Myocyte (in vitro differentiated cells): Measurements from ENCODE around the gene MITF. TPM values are rescaled to one million over a fixed set of nuclear protein-coding genes. Genes with fewer than 3 reads are reported as not detected.

Experiments used
- DNase-seq: peaks from one replicate; pipeline ENCODE4 v3.0.0-alpha.2; 2012; ENCODE audit warnings: low read depth
- polyA plus RNA-seq: library from polyadenylated mRNA; unstranded; fragments of >200 nt; gene quantifications from one replicate; pipeline ENCODE4 v1.2.1, GENCODE V29; 2012; ENCODE audit warnings: missing spikeins
- total RNA-seq: library from RNA; depleted of rRNA; stranded (reverse); fragments of >200 nt; gene quantifications from 2 replicates; pipeline ENCODE4 v1.2.3, GENCODE V29; 2014

The MITF gene, protein sequence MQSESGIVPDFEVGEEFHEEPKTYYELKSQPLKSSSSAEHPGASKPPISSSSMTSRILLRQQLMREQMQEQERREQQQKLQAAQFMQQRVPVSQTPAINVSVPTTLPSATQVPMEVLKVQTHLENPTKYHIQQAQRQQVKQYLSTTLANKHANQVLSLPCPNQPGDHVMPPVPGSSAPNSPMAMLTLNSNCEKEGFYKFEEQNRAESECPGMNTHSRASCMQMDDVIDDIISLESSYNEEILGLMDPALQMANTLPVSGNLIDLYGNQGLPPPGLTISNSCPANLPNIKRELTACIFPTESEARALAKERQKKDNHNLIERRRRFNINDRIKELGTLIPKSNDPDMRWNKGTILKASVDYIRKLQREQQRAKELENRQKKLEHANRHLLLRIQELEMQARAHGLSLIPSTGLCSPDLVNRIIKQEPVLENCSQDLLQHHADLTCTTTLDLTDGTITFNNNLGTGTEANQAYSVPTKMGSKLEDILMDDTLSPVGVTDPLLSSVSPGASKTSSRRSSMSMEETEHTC
- total RNA-seq = 12.5 and 17.7 TPM in 2 replicates
- polyA plus RNA-seq = 6.5 TPM

DNA sequence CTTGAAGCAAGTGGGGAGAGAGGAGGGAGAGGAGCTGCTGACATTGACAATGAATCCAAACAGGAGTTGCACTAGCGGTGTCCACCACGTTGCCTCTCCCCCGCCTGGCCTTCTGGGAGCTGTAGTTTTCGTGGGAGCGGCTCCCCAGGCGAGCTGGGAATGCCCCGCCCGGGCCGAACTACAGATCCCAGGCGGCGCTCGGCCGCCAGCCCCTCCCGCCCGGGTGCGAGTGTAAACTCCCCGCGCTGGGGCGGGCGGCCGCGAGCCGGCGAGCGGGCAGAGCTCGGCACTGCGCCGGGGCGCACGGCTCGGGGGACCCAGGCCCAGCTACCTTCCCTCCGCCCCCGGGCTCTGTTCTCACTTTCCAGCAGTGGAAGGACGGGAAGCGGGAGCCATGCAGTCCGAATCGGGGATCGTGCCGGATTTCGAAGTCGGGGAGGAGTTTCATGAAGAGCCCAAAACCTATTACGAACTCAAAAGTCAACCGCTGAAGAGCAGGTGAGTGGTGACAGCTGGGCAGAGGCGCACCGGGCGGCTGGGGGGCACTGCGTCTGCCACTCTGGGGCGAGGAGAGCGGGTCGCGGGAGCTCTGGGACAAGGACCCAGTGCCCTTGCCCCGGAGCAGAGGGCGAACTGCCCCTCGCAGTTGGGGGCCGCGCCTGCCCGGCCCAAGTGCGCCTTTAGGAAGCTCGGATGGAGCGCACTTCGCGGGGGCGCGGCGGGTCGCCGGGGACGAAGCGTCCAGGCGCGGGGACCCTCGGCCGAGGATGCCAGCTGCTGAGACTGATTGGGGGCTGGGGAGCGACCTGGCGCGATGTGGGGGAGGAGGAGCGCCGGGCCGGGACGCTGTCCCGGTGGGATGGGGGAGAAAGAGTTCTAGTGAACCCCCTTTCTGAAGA lies at the start of gene MITF:
MITF (plus strand) TSS at position 261 of the 899 bp plus-strand sequence; CDS start at position 395, 134 bp downstream.
- peak; percentile 95 for DNase-seq

DNA sequence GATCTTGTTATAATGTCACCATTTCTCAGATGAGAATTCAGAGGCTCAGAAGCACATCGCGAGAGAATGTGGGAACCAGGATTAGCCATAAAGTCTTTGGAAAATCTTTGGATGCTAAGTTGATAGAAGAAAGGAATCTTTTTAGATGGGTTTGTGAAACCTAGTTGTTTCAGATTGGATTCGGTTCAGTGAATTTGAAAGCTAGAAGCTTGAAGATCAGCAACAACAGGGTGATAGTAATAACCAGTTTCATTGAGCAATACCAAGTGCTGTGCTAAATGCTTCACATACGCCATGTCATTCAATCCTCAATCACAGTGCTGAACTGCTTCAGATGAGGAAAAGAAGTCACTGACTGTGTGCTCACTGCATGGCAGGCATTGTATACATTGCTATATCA lies 47.4 kb upstream of the MITF start:
- DNase-seq = no peak

- DNase-seq = no peak
Measured at GRCh38 chr3:69692761-69693160, 46.5 kb upstream of the MITF start.

GRCh38 chr3:69695443-69695842 lies 43.8 kb upstream of the MITF start:
- no peak for DNase-seq

DNA sequence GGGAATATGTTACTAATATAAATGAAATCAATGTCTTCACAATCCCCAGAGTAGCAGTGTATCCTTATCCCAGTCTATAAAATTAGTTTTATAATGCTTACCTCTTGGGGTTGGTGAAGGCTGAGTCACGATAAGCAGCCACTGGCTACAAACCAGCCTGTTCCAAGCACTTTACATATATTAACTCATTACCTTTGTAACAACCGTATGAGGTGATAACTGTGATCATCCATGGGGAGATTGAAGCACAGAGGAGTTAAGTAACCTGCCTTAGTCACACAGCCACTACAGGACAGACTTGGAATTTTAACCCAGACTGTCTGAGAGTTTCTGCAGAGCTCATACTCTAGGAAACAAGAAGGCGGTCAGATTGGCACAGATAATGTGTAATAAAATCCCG lies 43.3 kb upstream of the MITF start:
- no peak for DNase-seq

DNA sequence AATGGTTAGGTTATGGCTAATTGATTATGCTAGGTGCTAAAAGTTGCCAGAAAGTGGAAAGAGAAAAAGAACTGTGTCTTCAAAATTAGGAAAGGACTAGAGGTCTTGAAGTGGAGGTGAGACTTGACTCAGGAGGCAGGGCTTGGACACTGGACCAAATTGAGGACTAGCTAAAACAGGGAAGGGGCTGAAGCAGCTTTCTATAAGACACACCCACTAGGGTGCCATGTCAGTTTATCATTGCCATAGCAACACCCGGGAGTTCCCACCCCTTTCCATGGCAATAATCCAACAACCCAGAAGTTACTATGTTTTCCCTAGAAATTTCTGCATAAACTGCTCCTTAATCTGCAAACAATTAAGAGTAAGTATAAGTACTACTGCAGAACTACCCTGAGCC lies 42.9 kb upstream of the MITF start:
- DNase-seq = no peak

- DNase-seq = no peak
Measured at GRCh38 chr3:69697381-69697780, 41.9 kb upstream of the MITF start.

DNA sequence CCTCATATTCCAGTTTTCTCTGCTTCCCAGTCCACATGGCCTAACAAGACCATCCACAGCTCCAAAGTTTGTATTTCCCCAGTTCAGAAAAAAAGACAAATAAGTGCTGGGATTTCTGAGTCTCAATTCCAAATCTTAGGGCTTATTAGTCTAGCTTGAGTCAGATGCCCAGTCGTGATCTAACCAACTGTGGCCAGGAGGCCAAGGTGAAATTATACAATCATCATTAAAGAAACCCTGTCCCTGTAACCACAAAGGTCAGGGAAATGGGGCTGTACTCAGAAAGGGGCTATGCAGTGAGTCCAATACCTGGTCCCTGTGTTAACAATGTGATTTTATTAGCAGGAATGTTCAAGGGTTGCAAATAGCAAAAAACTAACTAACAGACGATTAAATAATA lies 40.5 kb upstream of the MITF start:
- DNase-seq = no peak

DNA sequence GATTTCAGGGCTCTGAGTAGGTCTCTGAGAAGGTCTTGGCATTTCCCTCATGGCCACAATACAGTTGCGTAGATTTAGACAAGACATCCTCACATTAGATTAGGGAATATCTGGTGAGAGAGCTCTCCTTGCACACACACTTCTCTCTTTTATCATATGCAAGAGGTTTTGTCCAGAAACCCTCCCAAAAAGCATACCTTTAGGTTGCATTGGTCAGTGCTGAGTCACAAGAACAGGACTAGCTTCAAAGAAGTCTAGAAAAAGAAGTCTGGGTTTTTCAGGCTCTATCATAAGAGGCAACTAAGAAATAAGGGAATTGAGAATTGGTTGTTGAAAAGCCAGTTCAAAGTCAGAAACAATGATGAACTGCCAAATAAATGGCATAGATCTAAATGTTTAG lies 40.1 kb upstream of the MITF start:
- DNase-seq = no peak

GRCh38 chr3:69700949-69701348 lies 38.3 kb upstream of the MITF start:
- no peak for DNase-seq

- DNase-seq = peak; percentile 86
Measured at GRCh38 chr3:69710153-69710977, 28.9 kb upstream of the MITF start.

GRCh38 chr3:69712269-69712668 lies 27.0 kb upstream of the MITF start:
- no peak for DNase-seq

DNA sequence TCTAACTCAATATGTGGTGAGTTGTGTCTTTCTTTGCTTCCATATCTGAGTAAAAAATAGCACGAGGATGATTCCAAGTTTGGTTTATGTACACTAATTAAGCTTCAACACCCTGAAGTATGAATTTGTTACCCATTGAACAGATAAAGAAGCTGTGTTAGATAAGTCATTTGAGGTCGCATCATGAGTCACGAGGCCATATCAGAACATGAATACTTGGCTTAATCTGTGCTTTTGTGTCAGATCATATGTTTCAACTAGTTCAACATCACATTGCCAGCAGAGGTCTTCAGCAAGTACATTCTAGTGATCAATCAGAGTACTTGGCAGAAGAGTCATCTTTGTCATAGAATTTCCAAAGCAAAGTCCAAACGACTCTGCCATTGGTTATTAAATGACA lies 26.3 kb upstream of the MITF start:
- no peak for DNase-seq

DNA sequence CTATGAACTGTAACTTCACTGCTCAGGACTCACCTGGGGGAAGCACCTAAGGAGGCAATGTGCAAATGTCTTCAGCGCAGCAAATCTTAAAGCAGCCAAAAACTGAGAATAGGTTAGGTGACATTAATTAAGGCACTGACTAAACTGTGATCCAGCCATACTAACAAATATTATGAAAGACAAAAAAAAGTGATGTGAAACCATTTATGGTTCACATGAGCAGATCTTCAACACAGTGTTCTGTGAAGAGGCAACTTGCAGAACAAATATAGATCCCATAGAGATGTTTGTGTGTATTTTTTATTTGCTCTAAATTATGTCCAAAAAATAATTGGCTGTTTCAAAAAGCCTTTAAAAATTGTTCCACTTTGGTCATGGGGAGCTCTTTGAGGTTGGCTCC lies 24.1 kb upstream of the MITF start:
- DNase-seq = no peak

GRCh38 chr3:69716119-69716518 lies 23.1 kb upstream of the MITF start:
- DNase-seq = no peak

DNA sequence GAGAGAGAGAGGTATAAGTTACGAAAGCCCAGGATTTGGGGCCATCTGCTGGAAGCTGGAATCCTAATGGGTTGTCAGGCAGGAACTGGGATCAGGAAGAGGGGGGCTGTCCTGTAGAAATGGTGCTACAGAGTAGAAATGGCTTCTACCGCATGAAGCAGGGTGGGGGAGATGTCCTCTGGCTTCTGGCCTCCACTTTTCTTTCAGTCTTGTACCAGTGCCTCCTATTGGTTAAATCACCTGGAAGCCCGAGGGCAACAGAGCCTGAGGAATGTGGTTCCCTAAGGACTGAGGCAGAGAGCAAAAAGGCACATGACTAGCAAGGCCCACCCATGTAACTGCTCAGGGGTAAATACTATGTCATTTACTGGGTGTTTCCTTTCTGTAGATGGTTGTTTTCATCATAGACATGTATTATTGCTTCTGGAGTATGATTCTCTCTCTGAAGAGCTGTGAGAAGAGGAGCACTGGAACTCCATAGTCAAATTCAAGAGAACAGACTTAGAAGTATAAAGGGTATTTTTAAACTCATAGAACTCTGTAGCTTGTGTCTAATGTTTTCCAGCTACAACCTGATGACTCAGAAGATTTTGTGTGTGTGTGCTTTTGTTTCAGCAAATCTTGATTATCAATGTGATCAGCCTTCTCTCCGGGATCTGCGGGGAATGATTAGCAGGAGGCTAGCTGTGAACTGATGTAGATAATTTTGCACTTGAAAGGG lies 20.2 kb upstream of the MITF start:
- DNase-seq = no peak

DNA sequence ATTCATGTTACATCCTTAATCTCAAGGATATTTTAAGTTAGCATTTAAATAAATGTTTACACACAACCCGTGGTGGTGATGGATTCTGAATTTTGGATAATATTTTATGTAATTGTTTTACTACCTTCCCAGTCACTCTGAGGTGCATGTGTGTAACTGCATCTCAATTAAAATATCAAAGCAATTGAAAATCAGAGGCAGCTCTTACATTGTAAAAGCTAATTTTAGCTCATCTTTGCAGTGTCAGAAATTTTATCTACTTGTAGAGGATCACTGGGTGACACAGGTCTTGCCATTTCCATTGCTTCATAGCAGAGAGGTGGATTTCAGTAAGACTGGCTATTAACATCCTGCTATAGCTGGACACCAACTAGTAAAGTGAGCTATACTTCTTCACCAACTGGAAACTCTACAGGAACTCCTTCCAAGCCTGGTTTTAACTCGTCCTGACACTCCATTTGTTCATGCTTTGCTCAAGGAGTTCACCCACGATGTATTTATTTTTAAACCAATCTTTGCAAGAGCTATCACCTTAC lies 19.6 kb upstream of the MITF start:
- peak; percentile 36 for DNase-seq

DNA sequence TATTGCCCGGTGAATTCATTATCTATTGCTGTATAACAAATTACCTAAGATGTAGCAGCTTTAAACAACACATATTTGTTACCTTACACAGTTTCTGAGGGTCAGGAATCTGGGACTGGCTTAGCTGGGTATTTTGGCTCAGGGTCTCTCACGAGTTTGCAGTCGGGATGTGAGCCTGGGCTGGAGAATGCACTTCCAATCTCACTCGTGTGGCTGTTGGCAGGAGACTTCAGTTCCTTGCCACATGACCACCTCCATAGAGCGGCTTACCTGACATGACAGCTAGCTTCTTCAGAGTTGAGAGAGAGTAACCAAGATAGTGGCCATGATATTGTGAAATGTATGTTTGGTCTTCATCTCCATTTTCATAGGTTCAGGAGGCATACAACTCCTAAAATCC lies 18.4 kb upstream of the MITF start:
- no peak for DNase-seq

DNA sequence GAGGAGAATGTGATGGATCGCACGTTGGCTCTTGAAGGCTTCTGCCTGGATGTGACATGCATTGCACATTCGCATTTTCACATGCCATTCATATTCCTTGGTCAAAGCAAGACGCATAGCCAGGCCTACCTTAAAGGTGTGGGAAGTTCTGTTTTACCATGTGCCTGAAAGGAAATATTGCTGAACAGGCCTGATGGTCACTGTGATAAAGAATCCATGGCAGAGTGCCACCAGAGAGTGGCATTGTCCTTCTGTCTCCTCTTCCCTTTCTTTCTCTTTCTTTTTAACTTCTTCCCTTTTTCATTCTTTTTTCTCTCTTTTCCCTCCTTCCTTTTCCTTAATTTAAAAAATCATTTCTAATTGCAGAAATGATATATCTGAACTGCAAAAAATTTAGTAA lies 15.9 kb upstream of the MITF start:
- no peak for DNase-seq

- DNase-seq = no peak
Measured at GRCh38 chr3:69724722-69725435, 14.4 kb upstream of the MITF start.
